Keratinocyte (primary cell): Measurements from ENCODE around the gene RAB11FIP4. TPM values are rescaled to one million over a fixed set of nuclear protein-coding genes. Genes with fewer than 3 reads are reported as not detected.

ENCODE experiments used
- DNase-seq: peaks from one replicate; pipeline ENCODE4 v3.0.0-alpha.2; 2011; ENCODE audit warnings: low read depth, missing footprints, low spot score
- FAIRE-seq: peaks from 2 replicates; lab custom pipeline; 2011; peaks lifted over from hg19 to GRCh38; lab: Jason Lieb, UNC
- H2AFZ ChIP-seq: 2 replicates; pipeline ENCODE4 v1.6.0; 2012; ENCODE audit warnings: low read length, control low read depth, inconsistent platforms; ENCODE audit not compliant: control insufficient read depth
- H3K27ac ChIP-seq: 2 replicates; pipeline ENCODE4 v1.5.1; 2011; ENCODE audit warnings: low read length; ENCODE audit not compliant: control insufficient read depth, insufficient read depth
- H3K27me3 ChIP-seq: 3 replicates; pipeline ENCODE4 v1.6.0; 2011; ENCODE audit warnings: low read length; ENCODE audit not compliant: control insufficient read depth, insufficient read depth; ENCODE audit errors: extremely low read depth
- H3K36me3 ChIP-seq, 2 experiments: 2 replicates in 1 of 2; 3 replicates in 1 of 2; pipeline ENCODE4 v1.5.1; 2011; ENCODE audit warnings: low read length in 2 of 2, mild to moderate bottlenecking in 1 of 2; ENCODE audit not compliant: control insufficient read depth in 2 of 2, insufficient read depth in 2 of 2; ENCODE audit errors: extremely low read depth in 1 of 2
- H3K4me1 ChIP-seq: 3 replicates; pipeline ENCODE4 v1.5.1; 2011; ENCODE audit warnings: low read length; ENCODE audit not compliant: control insufficient read depth, insufficient read depth; ENCODE audit errors: extremely low read depth
- H3K4me2 ChIP-seq: 3 replicates; pipeline ENCODE4 v1.6.0; 2011; ENCODE audit warnings: low read depth, low read length; ENCODE audit not compliant: control insufficient read depth, insufficient read depth; ENCODE audit errors: extremely low read depth
- H3K4me3 ChIP-seq, 3 experiments: fragments of 200-600 bp in 1 of 3; sonication (generic) in 1 of 3; 2 replicates in 2 of 3; 3 replicates in 1 of 3; pipeline ENCODE4 v1.5.1; 2011 to 2016; ENCODE audit warnings: low read length in 3 of 3, mild to moderate bottlenecking in 3 of 3, control low read depth in 2 of 3, inconsistent platforms in 1 of 3, low read depth in 1 of 3, mixed read lengths in 1 of 3, mixed run types in 1 of 3, moderate library complexity in 1 of 3; ENCODE audit not compliant: control insufficient read depth in 2 of 3, insufficient read depth in 2 of 3; ENCODE audit errors: extremely low read depth in 1 of 3
- H3K79me2 ChIP-seq: 2 replicates; pipeline ENCODE4 v1.6.0; 2012; ENCODE audit warnings: low read length; ENCODE audit not compliant: control insufficient read depth, insufficient read depth
- H3K9ac ChIP-seq: 3 replicates; pipeline ENCODE4 v1.6.0; 2011; ENCODE audit warnings: low read length; ENCODE audit not compliant: control insufficient read depth, insufficient read depth; ENCODE audit errors: extremely low read depth
- H3K9me1 ChIP-seq: 3 replicates; pipeline ENCODE4 v1.6.0; 2011; ENCODE audit warnings: low read length; ENCODE audit not compliant: control insufficient read depth, insufficient read depth; ENCODE audit errors: extremely low read depth
- H3K9me3 ChIP-seq: 2 replicates; pipeline ENCODE4 v1.5.1; 2012; ENCODE audit warnings: low read depth, low read length; ENCODE audit not compliant: control insufficient read depth
- H4K20me1 ChIP-seq: 3 replicates; pipeline ENCODE4 v1.6.0; 2011; ENCODE audit warnings: low read length; ENCODE audit not compliant: control insufficient read depth, insufficient read depth; ENCODE audit errors: extremely low read depth
- CTCF ChIP-seq, 3 experiments: IDR thresholded peaks in 1 of 3; conservative IDR thresholded peaks in 1 of 3; optimal IDR thresholded peaks in 1 of 3; 2 replicates in 2 of 3; 3 replicates in 1 of 3; pipeline versions ENCODE3 to v1.5.1; 2011; ENCODE audit warnings: low read length in 3 of 3, mild to moderate bottlenecking in 3 of 3, moderate library complexity in 2 of 3, control low read depth in 1 of 3, inconsistent platforms in 1 of 3; ENCODE audit not compliant: insufficient read depth in 2 of 3; ENCODE audit errors: extremely low read depth in 1 of 3
- EZH2 ChIP-seq: IDR thresholded peaks from one replicate; pipeline ENCODE4 v1.6.1; 2012; ENCODE audit warnings: inconsistent platforms, mild to moderate bottlenecking, low read length, moderate library complexity
- dilution Hi-C: fragments of 300-500 bp; cut with MboI; formaldehyde crosslinking; loops from one replicate; pipeline ENCODE4 v1.7.0; 2020; ENCODE audit warnings: low sequenced_read_pairs; ENCODE audit not compliant: extremely low pct_ligation_motif_present
- polyA plus RNA-seq, 5 experiments: library from polyadenylated mRNA; depleted of rRNA in 3 of 5; stranded (reverse) in 3 of 5; stranded (forward) in 1 of 5; unstranded in 1 of 5; fragments of >200 nt; gene quantifications; 1 replicate in 1 of 5; 2 replicates in 3 of 5; 3 replicates in 1 of 5; pipeline versions ENCODE4 v1.2.1 to v1.2.3, GENCODE V29; 2011 to 2012; ENCODE audit warnings: missing spikeins in 2 of 5, low read depth in 1 of 5, low replicate concordance in 1 of 5

The RAB11FIP4 gene
- polyA plus RNA-seq, 1 donor (not counting 4 experiments of a cell fraction or from before 2014, with no cell fraction given), result 9.1 TPM

DNA sequence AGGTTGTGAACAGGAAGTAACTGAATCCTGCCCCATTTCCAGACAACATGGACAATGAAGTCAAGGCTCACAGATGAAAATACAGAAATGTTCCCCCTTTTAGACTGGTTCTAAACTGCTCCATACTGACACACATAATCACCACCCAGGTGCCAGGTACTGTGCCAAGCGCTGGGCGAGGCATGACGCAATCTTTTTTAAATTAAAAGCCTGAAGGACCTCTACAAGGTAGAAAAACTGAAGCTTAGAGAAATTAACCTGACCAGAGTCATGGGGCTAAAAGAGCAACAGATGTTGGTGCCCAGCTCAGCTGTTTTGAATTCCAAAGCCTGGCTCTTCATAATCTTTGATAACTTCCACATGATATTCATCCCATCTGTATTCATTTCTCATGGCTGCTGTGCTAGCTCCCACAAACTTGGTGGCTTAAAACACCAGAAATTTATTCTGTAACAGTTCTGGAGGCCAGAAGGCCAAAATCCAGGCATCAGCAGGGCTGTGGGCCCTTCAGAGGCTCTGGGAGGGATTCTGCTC is 4.9 kb upstream of the RAB11FIP4 start:
- H3K4me3 ChIP-seq, result no peak overlapping the region
- no peaks in the 10 kb centered on the region for H3K9me3 ChIP-seq
- DNase-seq (no peak), FAIRE-seq (no peak)
- dilution Hi-C loops, result no loop called here
- no peak overlapping the region for H3K9ac ChIP-seq
- H3K36me3 ChIP-seq, result peaks cover 0 to 2% of the 10 kb centered on the region in 2 experiments
- no peaks in the 10 kb centered on the region for H3K4me1 ChIP-seq
- no peak overlapping the region for H3K4me2 ChIP-seq
- H4K20me1 ChIP-seq, result no peaks in the 10 kb centered on the region
- no peak overlapping the region for H2AFZ ChIP-seq
- TF ChIP-seq CTCF (optimal IDR thresholded peaks at IDR 0.05 in 1 of 3, IDR thresholded peaks at IDR 0.05 in 1 of 3, conservative IDR thresholded peaks at IDR 0.05 in 1 of 3; ENCODE audit: extremely low read depth in 1 of 3, insufficient read depth in 2 of 3, low read length in 3 of 3) (no peak), EZH2 (no peak)
- H3K9me1 ChIP-seq, result no peaks in the 10 kb centered on the region
- H3K27ac ChIP-seq, result no peak overlapping the region
- peaks cover 20% of the 10 kb centered on the region for H3K27me3 ChIP-seq
- no peaks in the 10 kb centered on the region for H3K79me2 ChIP-seq

GRCh38 chr17:31387438-31387837 is 4.0 kb upstream of the RAB11FIP4 start:
- Histone ChIP-seq H3K79me2 (no peaks in the 10 kb centered on the region), H3K27me3 (peaks cover 26% of the 10 kb centered on the region), H3K9me1 (no peaks in the 10 kb centered on the region), H3K9ac (no peak overlapping the region), H3K9me3 (no peaks in the 10 kb centered on the region), H3K36me3 (no peaks in the 10 kb centered on the region), H3K4me1 (no peaks in the 10 kb centered on the region), H4K20me1 (no peaks in the 10 kb centered on the region), H3K4me2 (no peak overlapping the region), H3K27ac (no peak overlapping the region), H3K4me3 (no peak overlapping the region), H2AFZ (no peak overlapping the region)
- dilution Hi-C loops, result no loop called here
- no peak for DNase-seq
- no peak for TF ChIP-seq CTCF (optimal IDR thresholded peaks at IDR 0.05 in 1 of 3, IDR thresholded peaks at IDR 0.05 in 1 of 3, conservative IDR thresholded peaks at IDR 0.05 in 1 of 3; ENCODE audit: extremely low read depth in 1 of 3, insufficient read depth in 2 of 3, low read length in 3 of 3)
- TF ChIP-seq EZH2, result no peak
- FAIRE-seq, result no peak
